Measurements from ENCODE around the gene EVC.
"Not testable (repeated sequence)": the region's sequence is repeated elsewhere in the genome, so short reads cannot be mapped to it uniquely, and the experiment has no call there.

The EVC gene

DNA sequence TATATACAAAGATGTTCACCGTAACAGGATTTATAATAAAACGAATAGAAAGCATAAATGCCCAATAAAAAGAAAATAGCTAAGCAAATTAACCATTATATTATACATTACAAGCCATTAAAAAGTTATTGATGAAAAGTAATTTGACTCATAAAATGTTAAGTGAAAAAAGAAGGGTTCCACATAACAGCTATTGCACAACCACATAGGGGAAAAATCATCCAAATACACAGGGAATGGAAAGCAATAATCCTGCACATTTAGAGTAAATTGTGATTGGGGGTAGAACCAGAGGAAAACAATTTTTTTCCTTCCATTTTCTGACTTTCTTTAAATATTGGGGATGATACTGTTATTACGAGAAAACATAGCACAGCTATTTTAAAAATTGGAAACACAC lies 143.9 kb downstream of the EVC start:
- no peak for DNase-seq

DNA sequence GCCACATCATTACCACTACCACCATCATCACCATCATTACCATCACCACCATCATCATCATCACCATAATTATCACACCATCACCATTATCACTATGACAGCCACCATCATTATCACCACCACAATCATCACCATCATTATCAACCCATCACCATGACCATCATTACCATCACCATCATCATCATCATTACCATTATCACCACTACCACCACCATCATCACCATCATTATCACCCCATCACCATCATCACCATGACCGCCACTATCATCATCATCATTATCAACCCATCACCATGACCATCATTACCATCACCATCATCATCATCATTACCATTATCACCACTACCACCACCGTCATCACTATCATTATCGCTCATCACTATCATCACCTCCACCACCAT lies 145.4 kb downstream of the EVC start:
- not testable (repeated sequence) for DNase-seq

DNA sequence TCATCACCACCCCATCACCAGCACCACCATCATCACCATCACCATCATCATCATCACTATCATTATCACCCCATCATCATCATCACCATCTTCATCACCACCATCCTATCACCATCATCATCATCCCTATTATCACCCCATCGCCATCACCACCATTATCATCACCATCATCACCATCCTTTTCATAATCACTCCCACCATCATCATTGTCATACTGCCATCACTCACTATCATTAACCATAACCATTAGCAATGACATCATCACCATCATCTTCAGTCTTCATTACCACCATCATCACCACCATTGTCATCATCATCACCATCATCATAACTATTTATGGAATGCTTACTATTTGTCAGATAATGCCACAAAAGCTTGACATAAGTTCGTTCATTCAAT lies 146.2 kb downstream of the EVC start:
- DNase-seq, result no peak

DNA sequence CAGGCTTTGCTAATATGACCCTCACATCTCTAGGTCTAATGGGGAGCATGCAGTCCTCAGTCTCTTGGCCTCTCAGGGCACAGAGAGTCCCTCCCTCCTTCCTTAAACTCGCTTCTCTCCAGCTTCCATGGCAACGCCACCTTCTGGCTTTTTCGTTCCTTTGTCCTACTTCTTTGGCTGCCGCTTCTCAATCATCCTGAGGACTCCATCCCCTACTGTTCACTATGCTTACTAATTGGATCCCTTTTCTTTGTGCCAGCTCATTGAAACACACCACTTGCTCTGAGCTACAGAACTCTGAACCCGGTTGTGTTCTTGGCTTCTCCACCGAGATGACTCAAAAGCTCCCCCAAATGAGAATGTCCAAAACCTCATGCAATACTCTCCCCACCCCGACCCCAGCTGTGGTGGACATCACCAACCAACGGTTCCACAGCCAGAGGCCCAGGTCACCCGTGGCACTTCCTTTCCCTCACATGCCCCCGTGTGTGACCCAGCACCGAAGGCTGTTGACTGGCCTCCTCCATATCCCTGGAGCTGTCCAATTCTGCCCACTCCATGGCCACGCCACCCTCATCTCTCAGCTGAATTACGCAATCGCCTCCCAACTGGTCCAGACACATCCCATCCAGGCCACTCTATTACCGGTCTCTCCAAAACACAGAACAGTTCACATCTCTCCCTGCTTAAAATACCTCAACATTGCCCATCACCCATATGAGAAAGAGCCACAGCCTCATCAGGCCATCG lies 147.2 kb downstream of the EVC start:
- no peak for DNase-seq

DNA sequence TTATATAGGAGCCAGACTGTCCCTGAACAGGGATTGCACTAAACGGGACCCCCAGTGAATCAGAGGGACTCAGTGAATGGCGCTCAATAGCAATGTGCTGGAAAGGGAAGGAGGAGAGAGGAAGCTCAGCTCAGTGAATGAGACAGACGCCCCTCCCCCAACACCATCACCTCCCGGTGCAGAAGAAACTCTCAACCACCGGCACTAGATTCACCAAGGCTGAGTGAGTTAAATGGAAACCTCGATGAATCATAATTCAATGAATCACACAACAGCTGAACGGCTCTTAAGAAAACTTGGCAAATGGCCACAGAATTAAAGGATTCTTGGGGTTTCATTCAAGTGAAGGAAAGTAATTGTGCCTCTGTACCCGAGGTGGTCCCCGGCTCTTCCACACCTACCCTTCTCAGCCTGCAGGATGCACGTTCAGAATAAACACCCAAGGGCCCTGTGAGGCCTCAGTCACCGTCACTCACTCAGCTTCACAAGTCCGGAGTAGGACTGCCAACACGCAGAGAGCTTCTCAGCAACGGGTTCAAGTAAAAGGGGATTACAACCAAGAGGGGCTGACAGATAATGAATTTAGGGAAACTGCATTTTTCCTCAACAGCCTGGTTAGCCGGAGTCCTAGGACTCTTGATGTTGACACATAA lies 152.6 kb downstream of the EVC start:
- no peak for DNase-seq

Measured in CD4-positive, alpha-beta T cell treated with Interleukin-17A for 4 hours (primary cell).